GM20000 (cell line): ENCODE measurements around the gene ABCC2.
"Not testable (repeated sequence)": the region's sequence is repeated elsewhere in the genome, so short reads cannot be mapped to it uniquely, and the experiment has no call there.

Experiments used
- DNase-seq: peaks from one replicate; pipeline ENCODE4 v3.0.0; 2012; ENCODE audit warnings: low spot score
- CTCF ChIP-seq: IDR thresholded peaks from 2 replicates; pipeline ENCODE4 v1.5.1; 2012; ENCODE audit warnings: mild to moderate bottlenecking, control low read depth; ENCODE audit errors: extremely low read depth, missing control alignments

The ABCC2 gene

GRCh38 chr10:99782447-99783286, at the start of gene ABCC2:
Gene ABCC2, plus strand, starts transcription at chr10:99782640. Its CDS starts 205 bp downstream, at chr10:99782845.
- TF ChIP-seq CTCF: no peak
- no peak for DNase-seq

- no peak for DNase-seq
- TF ChIP-seq CTCF: no peak
Observed at GRCh38 chr10:99733366-99733765, 49.1 kb upstream of the ABCC2 start.

- DNase-seq: not testable (repeated sequence)
Observed at GRCh38 chr10:99734111-99734510, 48.3 kb upstream of the ABCC2 start.

GRCh38 chr10:99740260-99740659, 42.2 kb upstream of the ABCC2 start:
- no peak for TF ChIP-seq CTCF
- no peak for DNase-seq

- no peak for TF ChIP-seq CTCF
- no peak for DNase-seq
Observed at GRCh38 chr10:99740933-99741559, 41.4 kb upstream of the ABCC2 start.

GRCh38 chr10:99742254-99742653, 40.2 kb upstream of the ABCC2 start:
- TF ChIP-seq CTCF: no peak
- no peak for DNase-seq

GRCh38 chr10:99742701-99743100, 39.7 kb upstream of the ABCC2 start:
- no peak for TF ChIP-seq CTCF
- no peak for DNase-seq
